Measurements from ENCODE around the gene DPYSL4.

The DPYSL4 gene

DNA sequence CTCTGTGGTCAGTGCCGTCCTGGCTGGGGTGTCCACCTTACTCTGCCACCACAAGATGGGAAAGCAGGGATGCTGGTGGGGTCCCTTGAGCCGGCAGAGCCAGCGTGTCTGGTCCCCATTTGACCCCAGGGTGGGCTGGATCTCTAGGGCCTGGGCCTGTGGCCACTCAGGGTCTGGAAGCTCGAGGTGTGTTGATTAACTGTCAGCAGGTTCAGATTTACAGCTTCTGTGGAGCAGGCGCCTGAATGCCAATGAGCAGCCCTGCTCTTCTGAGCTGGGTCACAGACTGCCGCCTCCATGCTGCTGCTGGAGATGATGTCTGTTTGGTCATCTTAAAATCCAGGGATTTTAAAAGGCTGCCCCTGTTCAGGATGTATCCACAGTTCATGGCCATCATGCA is 11.3 kb upstream of the DPYSL4 start:
- no peaks in the 10 kb centered on the region for H3K27me3 ChIP-seq (ENCODE audit: insufficient read depth, low read depth)
- H3K79me2 ChIP-seq (ENCODE audit: insufficient read depth, low read depth) = no peaks in the 10 kb centered on the region
- no peak overlapping the region for H3K9ac ChIP-seq
- H3K4me3 ChIP-seq (IDR thresholded peaks at IDR 0.05; ENCODE audit: insufficient read depth, low read depth, low read length) = no peak overlapping the region
- H3K36me3 ChIP-seq (ENCODE audit: insufficient read depth) = no peaks in the 10 kb centered on the region
- no peak overlapping the region for H2AFZ ChIP-seq (ENCODE audit: low read depth)
- H3K4me2 ChIP-seq = no peak overlapping the region
- TF ChIP-seq, protein P1, sequence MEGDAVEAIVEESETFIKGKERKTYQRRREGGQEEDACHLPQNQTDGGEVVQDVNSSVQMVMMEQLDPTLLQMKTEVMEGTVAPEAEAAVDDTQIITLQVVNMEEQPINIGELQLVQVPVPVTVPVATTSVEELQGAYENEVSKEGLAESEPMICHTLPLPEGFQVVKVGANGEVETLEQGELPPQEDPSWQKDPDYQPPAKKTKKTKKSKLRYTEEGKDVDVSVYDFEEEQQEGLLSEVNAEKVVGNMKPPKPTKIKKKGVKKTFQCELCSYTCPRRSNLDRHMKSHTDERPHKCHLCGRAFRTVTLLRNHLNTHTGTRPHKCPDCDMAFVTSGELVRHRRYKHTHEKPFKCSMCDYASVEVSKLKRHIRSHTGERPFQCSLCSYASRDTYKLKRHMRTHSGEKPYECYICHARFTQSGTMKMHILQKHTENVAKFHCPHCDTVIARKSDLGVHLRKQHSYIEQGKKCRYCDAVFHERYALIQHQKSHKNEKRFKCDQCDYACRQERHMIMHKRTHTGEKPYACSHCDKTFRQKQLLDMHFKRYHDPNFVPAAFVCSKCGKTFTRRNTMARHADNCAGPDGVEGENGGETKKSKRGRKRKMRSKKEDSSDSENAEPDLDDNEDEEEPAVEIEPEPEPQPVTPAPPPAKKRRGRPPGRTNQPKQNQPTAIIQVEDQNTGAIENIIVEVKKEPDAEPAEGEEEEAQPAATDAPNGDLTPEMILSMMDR (conservative IDR thresholded peaks at IDR 0.05; ENCODE audit: low read depth, low read length) = no peak
- H3K27ac ChIP-seq = no peak overlapping the region
- H4K20me1 ChIP-seq (ENCODE audit: insufficient read depth) = no peaks in the 10 kb centered on the region
- no peaks in the 10 kb centered on the region for H3K4me1 ChIP-seq (ENCODE audit: low read depth, poor library complexity, severe bottlenecking)

DNA sequence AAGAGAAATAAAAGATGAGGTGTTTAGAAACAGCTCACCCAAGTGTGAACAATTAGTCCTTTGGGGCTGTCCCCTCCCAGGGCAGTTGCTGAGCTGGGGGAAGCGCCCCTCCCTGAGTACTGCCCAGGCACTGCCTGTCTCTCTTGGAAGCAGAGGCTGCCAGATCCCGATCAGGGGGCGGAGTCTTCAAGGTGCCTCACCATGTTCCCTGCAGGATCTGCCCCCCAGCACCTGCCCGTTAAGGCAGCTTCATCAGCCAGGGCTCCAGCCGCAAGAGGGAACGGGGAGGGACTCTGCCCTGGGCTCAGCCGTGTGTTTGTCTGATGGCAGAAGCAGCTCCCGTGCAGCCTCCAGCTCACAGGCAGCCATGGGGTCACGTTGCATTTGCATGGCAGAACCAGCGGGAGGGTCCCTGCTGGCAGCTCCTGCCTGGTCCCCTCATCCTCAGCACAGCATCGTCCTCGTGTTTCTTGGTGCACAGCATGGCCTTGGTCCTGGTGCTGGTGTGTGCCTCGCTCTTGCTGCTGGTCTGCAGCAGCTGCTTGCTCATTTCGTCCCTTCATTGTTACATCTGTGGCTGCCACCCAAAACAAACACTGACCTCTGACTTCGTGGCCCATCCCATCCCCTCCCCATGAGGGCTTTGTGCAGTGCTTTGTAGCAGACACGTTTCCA is 10.7 kb upstream of the DPYSL4 start:
- Histone ChIP-seq H3K79me2 (ENCODE audit: insufficient read depth, low read depth) (no peaks in the 10 kb centered on the region), H3K27ac (no peak overlapping the region), H4K20me1 (ENCODE audit: insufficient read depth) (no peaks in the 10 kb centered on the region), H3K4me1 (ENCODE audit: low read depth, poor library complexity, severe bottlenecking) (no peaks in the 10 kb centered on the region), H3K27me3 (ENCODE audit: insufficient read depth, low read depth) (no peaks in the 10 kb centered on the region), H3K9ac (no peak overlapping the region), H2AFZ (ENCODE audit: low read depth) (no peak overlapping the region), H3K4me2 (no peak overlapping the region), H3K4me3 (IDR thresholded peaks at IDR 0.05; ENCODE audit: insufficient read depth, low read depth, low read length) (no peak overlapping the region), H3K36me3 (ENCODE audit: insufficient read depth) (no peaks in the 10 kb centered on the region)
- TF ChIP-seq, protein P1 (conservative IDR thresholded peaks at IDR 0.05; ENCODE audit: low read depth, low read length) = no peak

DNA sequence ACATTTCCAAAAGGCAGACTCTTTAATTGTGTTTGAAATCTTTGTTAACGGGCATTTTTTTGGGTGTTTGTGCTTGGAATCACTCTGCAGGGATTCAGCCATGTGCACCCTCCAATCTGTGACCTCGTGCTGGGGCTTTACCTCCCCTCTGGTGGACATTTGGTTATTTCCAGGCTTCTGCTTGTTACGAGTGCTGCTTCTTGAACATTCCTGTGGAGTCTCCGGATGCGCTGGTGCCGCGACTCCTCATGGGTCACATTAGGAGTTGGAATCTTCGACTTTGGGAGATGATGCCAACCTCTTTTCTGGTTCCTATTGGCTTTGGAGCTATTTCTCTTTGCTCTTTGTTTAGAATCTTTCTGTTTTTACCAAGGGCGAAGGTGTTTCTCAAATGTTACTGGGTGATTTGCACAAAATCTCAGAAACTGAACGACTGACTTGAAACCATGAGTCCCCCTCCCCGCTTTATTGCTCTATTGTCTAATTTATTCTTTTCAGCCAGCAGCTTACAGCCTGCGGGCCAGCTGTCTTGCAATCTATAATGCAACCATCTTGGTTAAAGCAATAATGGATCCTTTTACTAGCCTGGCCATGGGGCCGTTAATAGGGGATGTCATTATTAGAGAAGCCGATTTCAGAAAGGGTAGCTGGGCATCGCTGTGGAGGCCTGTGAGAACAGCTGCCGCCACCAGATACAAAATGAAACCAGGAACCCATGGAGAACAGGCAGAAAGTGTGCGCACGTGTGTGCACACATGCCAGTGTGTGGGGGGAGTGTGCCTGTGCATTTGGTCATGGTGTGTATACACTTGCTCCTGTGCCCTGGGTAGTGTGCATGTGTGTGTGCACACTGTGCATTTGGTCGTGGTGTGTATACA is 9.9 kb upstream of the DPYSL4 start:
- H3K4me2 ChIP-seq = no peak overlapping the region
- TF ChIP-seq, protein P1 (conservative IDR thresholded peaks at IDR 0.05; ENCODE audit: low read depth, low read length) = no peak
- H3K27me3 ChIP-seq (ENCODE audit: insufficient read depth, low read depth) = no peaks in the 10 kb centered on the region; the same call in 1 of the 2 replicates
- no peak overlapping the region for H3K4me3 ChIP-seq (IDR thresholded peaks at IDR 0.05; ENCODE audit: insufficient read depth, low read depth, low read length)
- no peaks in the 10 kb centered on the region for H4K20me1 ChIP-seq (ENCODE audit: insufficient read depth)
- no peak overlapping the region for H3K27ac ChIP-seq
- H3K79me2 ChIP-seq (ENCODE audit: insufficient read depth, low read depth) = no peaks in the 10 kb centered on the region
- no peak overlapping the region for H3K9ac ChIP-seq
- no peaks in the 10 kb centered on the region for H3K36me3 ChIP-seq (ENCODE audit: insufficient read depth)
- H3K4me1 ChIP-seq (ENCODE audit: low read depth, poor library complexity, severe bottlenecking) = no peaks in the 10 kb centered on the region
- no peak overlapping the region for H2AFZ ChIP-seq (ENCODE audit: low read depth)

DNA sequence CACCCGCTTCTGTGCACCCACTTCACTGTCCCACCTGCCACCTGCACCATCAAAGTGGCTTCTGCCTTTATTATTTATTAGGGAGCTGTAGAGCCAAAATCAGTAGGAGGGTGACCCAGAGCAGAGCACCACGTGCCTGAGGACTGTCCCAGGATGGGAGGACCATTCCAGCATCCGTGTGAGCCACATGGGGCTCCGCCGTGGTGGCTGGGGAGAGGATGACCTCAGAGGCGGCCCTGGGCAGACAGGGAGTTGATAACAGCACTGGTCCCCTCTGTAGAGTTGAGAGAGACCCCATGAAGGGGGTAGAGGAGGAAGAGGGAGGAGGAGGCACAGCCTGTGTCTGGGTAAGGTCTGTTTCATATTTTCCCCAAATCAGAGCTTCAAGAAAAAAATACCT is 8.7 kb upstream of the DPYSL4 start:
- H3K79me2 ChIP-seq (ENCODE audit: insufficient read depth, low read depth) = no peaks in the 10 kb centered on the region

More for the DNA sequence above, 8.7 kb upstream of the DPYSL4 start:
- H3K27me3 ChIP-seq (ENCODE audit: insufficient read depth, low read depth) = no peaks in the 10 kb centered on the region; the same call in 1 of the 2 replicates
- H3K9ac ChIP-seq = no peak overlapping the region
- no peaks in the 10 kb centered on the region for H3K36me3 ChIP-seq (ENCODE audit: insufficient read depth)
- TF ChIP-seq, protein P1 (conservative IDR thresholded peaks at IDR 0.05; ENCODE audit: low read depth, low read length) = no peak
- no peak overlapping the region for H3K27ac ChIP-seq
- H4K20me1 ChIP-seq (ENCODE audit: insufficient read depth) = no peaks in the 10 kb centered on the region
- no peak overlapping the region for H2AFZ ChIP-seq (ENCODE audit: low read depth)
- H3K4me2 ChIP-seq = no peak overlapping the region
- no peaks in the 10 kb centered on the region for H3K4me1 ChIP-seq (ENCODE audit: low read depth, poor library complexity, severe bottlenecking)
- H3K4me3 ChIP-seq (IDR thresholded peaks at IDR 0.05; ENCODE audit: insufficient read depth, low read depth, low read length) = no peak overlapping the region
